Psoas muscle (tissue), 8 donors: ENCODE measurements around the gene SLC31A1. TPM values are rescaled to one million over a fixed set of nuclear protein-coding genes. Genes with fewer than 3 reads are reported as not detected.
"Not testable (repeated sequence)": the region's sequence is repeated elsewhere in the genome, so short reads cannot be mapped to it uniquely, and the experiment has no call there.

Source experiments
- ATAC-seq, 4 donors: fragments of 200-7000 bp; cut with Tn5 transposase; one replicate each; pipeline ENCODE4 v1.9.1; 2020; ENCODE audit warnings: moderate library complexity in 3 of 4, mild to moderate bottlenecking in 2 of 4
- DNase-seq, 2 donors: peaks; one replicate each; pipeline ENCODE4 v3.0.0-alpha.2; 2020
- H3K27ac ChIP-seq: fragments of 200-600 bp; one replicate; pipeline ENCODE4 v1.8.0; 2022
- H3K27me3 ChIP-seq, 3 donors: fragments of 200-600 bp in 1 of 3; one replicate each; pipeline versions ENCODE4 v1.6.1 to v1.8.0; 2013 to 2022; ENCODE audit warnings: low read length in 2 of 3, mild to moderate bottlenecking in 2 of 3, moderate library complexity in 1 of 3; ENCODE audit not compliant: insufficient read depth in 3 of 3
- H3K36me3 ChIP-seq, 2 donors: fragments of 200-600 bp in 1 of 2; one replicate each; pipeline versions ENCODE4 v1.6.1 to v1.8.0; 2013 to 2022; ENCODE audit warnings: low read depth in 1 of 2, mild to moderate bottlenecking in 1 of 2, moderate library complexity in 1 of 2; ENCODE audit not compliant: insufficient read depth in 1 of 2
- H3K4me1 ChIP-seq: fragments of 200-600 bp; one replicate; pipeline ENCODE4 v1.8.0; 2022
- H3K4me3 ChIP-seq: fragments of 200-600 bp; one replicate; pipeline ENCODE4 v1.8.0; 2022; ENCODE audit warnings: mild to moderate bottlenecking
- H3K9me3 ChIP-seq: fragments of 200-600 bp; one replicate; pipeline ENCODE4 v1.8.0; 2022
- CTCF ChIP-seq: fragments of 200-600 bp; IDR thresholded peaks from one replicate; pipeline ENCODE4 v1.8.0; 2022; ENCODE audit warnings: antibody characterized with exemption
- WGBS, 3 donors: extraction: QIAGEN DNeasy Blood & Tissue Kit; methylation state at CpG; one replicate each; pipeline versions ENCODE4 v1.1.6 to v1.1.7; 2013; 5-methylcytosine and 5-hydroxymethylcytosine counted together
- intact Hi-C, 2 donors: fragments of 100-400 bp; cut with DNase I; formaldehyde crosslinking; loops; one replicate each; pipeline versions ENCODE4 v1.11.0 to v1.14.2; 2022
- polyA plus RNA-seq, 3 donors: library from polyadenylated mRNA; stranded (reverse); fragments of 200-250 nt; gene quantifications; one replicate each; pipeline ENCODE4 v1.2.3, GENCODE V29; 2013
- total RNA-seq, 4 donors: library from RNA; stranded (reverse); fragmentation: NEBNext Ultra II Directional in 2 of 4; extraction: Animal tissue kit (Norgen Biotek cat#: 25700) in 2 of 4; gene quantifications; one replicate each; pipeline versions ENCODE4 v1.2.1 to v1.2.4, GENCODE V29; 2021 to 2023
- donor health status: healthy with polysubstance abuse.
- donor health status: DM: no; HTN: no; CAD: no; lungs with moderate emphysema.
- donor health status: Bipolar disorder and iron deficiency.
- donor health status: healthy.
- donor health status: DM: yes; HTN: yes; CAD: no.
- donor health status: DM: no; HTN: no; CAD: no.
- donor health status: DM: no; HTN: no; CAD: no.
- donor health status: DM: yes; HTN: yes; CAD: no.

SLC31A1 gene
- total and polyA plus RNA-seq, 7 donors: 3.3 to 10.2 (median 4.9) TPM

- intact Hi-C loops: no loop called here
- ATAC-seq: no peak
- no peaks in the 10 kb centered on the region for H3K36me3 ChIP-seq
- no peak overlapping the region for H3K4me3 ChIP-seq
- DNase-seq: no peak
- H3K4me1 ChIP-seq: no peaks in the 10 kb centered on the region
- H3K9me3 ChIP-seq: no peaks in the 10 kb centered on the region
- no peaks in the 10 kb centered on the region for H3K27me3 ChIP-seq
- 92 to 95% (median 93%) methylated on average over 6 of the region's 6 CpGs for WGBS, 3 donors
- no peak overlapping the region for H3K27ac ChIP-seq
- no peak for TF ChIP-seq CTCF
Measured at GRCh38 chr9:113246928-113247327, 25.6 kb downstream of the SLC31A1 start.

DNA sequence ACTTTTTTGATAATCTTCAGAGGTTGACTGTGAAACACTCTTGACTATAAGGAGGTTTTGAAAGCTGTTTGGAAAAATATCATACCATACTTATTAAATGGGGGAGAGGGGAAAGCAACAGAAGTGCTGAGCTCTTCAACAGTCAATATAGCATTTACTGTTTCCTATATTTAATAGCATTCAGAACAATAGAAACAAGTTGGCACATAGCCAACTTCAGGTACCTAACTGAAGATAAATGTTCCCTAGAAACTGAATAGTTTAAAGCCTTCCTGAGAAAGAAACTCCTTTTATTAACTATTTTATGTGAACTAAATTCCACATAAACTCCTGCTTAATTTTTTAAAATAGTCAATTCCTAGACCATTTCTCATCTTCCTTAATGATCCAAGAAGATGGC, 26.3 kb downstream of the SLC31A1 start:
- intact Hi-C loops: no loop called here

DNA sequence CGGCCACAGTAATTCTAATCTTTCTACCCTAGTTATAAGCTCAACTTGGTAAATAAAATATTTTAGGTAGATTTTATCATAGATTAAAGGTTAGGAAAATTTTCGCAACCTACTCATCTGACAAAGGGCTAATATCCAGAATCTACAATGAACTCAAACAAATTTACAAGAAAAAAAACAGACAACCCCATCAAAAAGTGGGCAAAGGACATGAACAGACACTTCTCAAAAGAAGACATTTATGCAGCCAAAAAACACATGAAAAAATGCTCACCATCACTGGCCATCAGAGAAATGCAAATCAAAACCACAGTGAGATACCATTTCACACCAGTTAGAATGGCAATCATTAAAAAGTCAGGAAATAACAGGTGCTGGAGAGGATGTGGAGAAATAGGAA, 28.3 kb downstream of the SLC31A1 start:
- 96 to 99% (median 97%) methylated on average over 2 of the region's 2 CpGs for WGBS, 3 donors
- not testable (repeated sequence) for H3K27ac ChIP-seq

More for the DNA sequence above, 26.3 kb downstream of the SLC31A1 start:
- H3K27ac ChIP-seq: no peak overlapping the region
- TF ChIP-seq CTCF: no peak
- no peaks in the 10 kb centered on the region for H3K27me3 ChIP-seq
- H3K4me3 ChIP-seq: no peak overlapping the region
- no peaks in the 10 kb centered on the region for H3K9me3 ChIP-seq
- DNase-seq (no peak), ATAC-seq (no peak)
- no peaks in the 10 kb centered on the region for H3K36me3 ChIP-seq
- no peaks in the 10 kb centered on the region for H3K4me1 ChIP-seq

GRCh38 chr9:113250807-113251206, 29.5 kb downstream of the SLC31A1 start:
- intact Hi-C loops: no loop called here
- peaks cover 3 to 10% of the 10 kb centered on the region in 2 donors for H3K36me3 ChIP-seq
- ATAC-seq (no peak), DNase-seq (no peak)
- H3K9me3 ChIP-seq: no peaks in the 10 kb centered on the region
- 45 to 88% (median 67%) methylated on average over 2 of the region's 2 CpGs for WGBS, 3 donors
- H3K4me3 ChIP-seq: no peak overlapping the region
- no peak for TF ChIP-seq CTCF
- H3K27ac ChIP-seq: no peak overlapping the region
- H3K4me1 ChIP-seq: no peaks in the 10 kb centered on the region
- no peaks in the 10 kb centered on the region for H3K27me3 ChIP-seq

More for the DNA sequence above, 28.3 kb downstream of the SLC31A1 start:
- ATAC-seq, H3K4me1 ChIP-seq, H3K4me3 ChIP-seq, DNase-seq, intact Hi-C loops, H3K9me3 ChIP-seq, H3K27me3 ChIP-seq, H3K36me3 ChIP-seq: not testable (repeated sequence)

DNA sequence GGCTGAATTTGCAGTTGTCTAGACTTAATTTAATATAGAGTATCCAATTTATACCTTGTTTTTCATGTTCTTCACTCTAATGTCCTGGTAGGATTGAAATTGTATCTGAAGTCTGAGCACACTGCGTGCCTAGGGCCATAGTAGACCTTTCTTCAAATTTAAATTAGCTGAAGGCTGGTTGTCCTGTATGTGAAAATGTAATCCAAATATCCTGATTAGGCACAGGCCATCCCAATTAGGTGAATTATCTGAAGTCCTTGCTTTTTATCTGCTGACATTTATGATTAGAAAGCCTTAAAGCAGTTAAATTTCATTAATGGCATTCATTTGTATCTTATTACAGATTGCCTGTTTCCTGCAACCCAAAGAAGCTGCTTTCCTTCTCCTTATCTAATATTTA, 33.6 kb downstream of the SLC31A1 start:
- intact Hi-C loops: no loop called here
- Histone ChIP-seq H3K27me3 (no peaks in the 10 kb centered on the region), H3K4me3 (no peak overlapping the region), H3K27ac (no peak overlapping the region), H3K9me3 (no peaks in the 10 kb centered on the region), H3K4me1 (no peaks in the 10 kb centered on the region), H3K36me3 (peaks cover 10 to 50% of the 10 kb centered on the region in 2 donors)
- TF ChIP-seq CTCF: no peak
- DNase-seq (no peak), ATAC-seq (no peak)
- WGBS, 3 donors: 96 to 100% (median 96%) methylated on average over 1 of the region's 1 CpG
